Ammon's horn (tissue), 1 donor: ENCODE measurements around the gene CNTNAP2.

Source experiments
- DNase-seq: peaks from one replicate; pipeline ENCODE4 v3.0.0-alpha.2; 2016; ENCODE audit warnings: low spot score

The CNTNAP2 gene

GRCh38 chr7:147485660-147486210 is 1369.1 kb downstream of the CNTNAP2 start:
- no peak for DNase-seq

GRCh38 chr7:147492606-147493005 is 1376.0 kb downstream of the CNTNAP2 start:
- no peak for DNase-seq

DNA sequence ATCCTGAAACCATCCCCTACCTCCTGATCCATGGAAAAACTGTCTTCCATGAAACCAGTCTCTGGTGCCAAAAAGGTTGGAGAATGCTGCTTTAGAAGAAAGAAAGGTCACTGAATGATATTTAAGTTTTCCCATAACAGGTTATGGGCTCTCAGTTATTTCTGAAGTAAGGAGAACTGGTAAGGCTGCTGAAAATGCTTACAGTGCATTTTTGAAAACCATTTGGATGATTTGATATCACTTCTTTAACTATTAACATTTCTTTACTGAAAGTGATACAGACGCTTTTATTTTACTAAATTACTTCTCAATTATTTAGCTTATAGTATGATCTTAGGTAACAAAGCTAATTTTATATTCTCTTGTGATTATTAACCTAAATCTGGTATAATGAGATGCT is 1379.6 kb downstream of the CNTNAP2 start:
- DNase-seq, result no peak

DNA sequence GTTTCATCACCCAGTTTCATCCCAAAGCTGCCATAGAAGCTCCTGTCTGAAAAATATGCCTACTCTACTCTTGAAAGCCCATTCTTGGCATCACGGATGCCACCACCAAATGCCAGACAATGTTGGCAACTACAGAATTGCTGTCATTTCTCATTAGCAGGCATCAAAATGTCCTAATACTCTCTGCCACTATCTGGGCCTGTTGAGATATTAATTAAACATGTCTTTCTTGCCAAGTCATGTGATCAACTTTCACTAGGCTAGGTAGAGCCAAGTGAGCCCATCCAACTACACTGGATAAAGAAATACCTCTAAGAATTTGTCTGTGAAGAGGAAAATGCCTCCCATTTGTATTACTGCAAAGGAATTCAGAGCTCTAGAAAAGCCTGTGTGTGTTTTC is 1380.6 kb downstream of the CNTNAP2 start:
- no peak for DNase-seq

DNA sequence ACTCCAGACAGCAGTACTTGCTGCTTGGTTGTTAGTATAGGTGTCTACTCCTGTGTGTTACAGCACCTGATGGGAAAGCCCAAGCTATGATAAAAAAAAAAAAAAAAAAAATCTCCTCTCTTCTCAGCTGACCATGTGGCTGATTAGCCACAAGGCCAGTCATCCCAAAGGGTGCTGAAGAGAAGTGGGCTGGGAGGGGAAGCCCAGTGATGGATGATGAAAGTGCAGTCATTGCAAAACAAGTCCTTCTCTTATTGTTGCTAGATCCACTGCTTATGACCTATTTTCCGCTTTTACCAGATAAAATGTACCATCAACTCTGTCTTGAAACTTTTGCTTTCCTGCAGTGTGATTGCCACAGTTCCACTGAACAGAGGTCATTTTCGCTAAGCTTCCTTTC is 1381.5 kb downstream of the CNTNAP2 start:
- no peak for DNase-seq

GRCh38 chr7:147509035-147509501 is 1392.5 kb downstream of the CNTNAP2 start:
- DNase-seq, result no peak

DNA sequence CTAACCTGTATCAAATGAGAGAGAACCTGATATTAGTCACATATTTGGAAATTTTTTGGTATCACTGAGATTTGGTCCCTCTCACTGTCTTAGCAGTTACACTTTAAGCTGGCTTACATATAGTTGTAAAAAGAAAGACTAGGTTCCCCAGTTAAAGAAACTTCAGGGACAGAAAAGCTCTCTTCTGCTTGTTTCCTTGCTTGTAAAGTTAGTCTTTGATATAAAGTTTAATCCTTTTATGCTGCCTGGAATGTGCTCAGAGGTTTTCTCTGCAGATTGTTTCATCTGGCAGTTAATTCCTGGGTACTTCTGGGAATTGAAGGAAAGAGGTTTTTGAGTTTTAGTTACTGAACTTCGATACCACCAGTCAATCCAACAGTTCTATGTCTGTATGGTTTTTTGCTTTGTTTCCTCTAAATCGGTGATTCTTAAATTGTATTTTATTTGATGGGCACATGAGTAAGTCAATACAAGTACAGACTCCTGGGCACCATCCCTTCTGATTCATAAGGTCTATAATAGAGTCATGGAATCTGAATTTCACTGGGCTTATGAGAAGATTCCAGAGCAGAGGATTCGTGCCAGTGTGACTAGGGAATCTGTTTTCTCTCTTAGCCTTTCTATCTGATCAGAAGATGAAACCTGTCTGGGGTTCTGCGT is 1393.1 kb downstream of the CNTNAP2 start:
- no peak for DNase-seq

GRCh38 chr7:147510201-147510542 is 1393.6 kb downstream of the CNTNAP2 start:
- no peak for DNase-seq

DNA sequence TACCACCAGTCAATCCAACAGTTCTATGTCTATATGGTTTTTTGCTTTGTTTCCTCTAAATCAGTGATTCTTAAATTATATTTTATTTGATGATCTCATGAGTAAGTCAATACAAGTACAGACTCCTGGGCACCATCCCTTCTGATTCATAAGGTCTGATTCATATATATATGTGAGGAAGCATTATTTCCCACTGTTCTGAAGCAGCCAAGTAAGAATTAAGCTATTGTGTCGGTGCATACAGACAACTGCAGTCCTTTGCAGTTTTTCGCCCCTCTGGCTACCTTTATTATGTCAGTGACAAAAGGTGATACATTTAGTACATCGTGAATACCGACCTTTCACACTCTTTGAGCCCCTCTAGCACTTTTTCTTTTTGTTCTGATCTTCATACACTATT is 1394.3 kb downstream of the CNTNAP2 start:
- DNase-seq, result no peak

GRCh38 chr7:147513451-147513850 is 1396.8 kb downstream of the CNTNAP2 start:
- no peak for DNase-seq

DNA sequence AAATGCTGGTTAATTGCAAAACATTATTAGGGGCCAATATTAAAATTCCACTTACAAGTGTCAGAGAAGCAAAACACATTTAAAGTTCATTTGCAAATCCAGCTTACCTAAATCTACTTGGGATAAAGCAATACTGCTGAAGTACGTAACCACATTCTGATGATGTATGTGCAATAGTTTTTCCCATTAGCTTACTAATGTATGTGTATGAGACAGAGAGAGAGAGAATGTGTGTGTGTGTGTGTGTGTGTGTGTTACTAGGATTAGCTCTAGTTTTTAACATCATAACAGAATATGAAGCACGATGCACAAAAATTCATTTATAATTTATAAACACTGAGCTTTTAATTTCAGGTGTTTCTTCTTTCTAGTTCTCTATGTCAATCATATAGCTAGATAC is 1399.8 kb downstream of the CNTNAP2 start:
- DNase-seq, result no peak

GRCh38 chr7:147519062-147519461 is 1402.5 kb downstream of the CNTNAP2 start:
- DNase-seq, result no peak

GRCh38 chr7:147523056-147523455 is 1406.5 kb downstream of the CNTNAP2 start:
- DNase-seq, result no peak

GRCh38 chr7:147524726-147525250 is 1408.2 kb downstream of the CNTNAP2 start:
- DNase-seq, result peak; percentile 44

DNA sequence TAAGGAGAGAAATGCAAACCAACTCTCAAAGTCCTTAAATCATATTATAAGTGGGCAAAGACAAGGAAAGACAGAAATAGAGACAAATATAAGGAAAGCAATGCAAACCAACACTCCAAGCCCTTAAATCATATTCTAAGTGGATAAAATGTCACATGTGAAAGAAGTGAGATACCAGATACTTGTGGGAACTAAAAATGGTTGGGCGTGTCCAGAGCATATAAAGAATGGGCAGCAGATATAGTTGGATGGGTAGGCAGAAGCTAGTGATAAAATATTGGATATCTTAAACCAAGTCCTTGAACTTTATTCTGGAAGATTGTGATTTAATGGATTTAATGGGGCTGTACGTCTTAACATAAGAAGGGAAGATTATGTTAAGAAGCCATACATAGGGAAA is 1408.7 kb downstream of the CNTNAP2 start:
- DNase-seq, result no peak

DNA sequence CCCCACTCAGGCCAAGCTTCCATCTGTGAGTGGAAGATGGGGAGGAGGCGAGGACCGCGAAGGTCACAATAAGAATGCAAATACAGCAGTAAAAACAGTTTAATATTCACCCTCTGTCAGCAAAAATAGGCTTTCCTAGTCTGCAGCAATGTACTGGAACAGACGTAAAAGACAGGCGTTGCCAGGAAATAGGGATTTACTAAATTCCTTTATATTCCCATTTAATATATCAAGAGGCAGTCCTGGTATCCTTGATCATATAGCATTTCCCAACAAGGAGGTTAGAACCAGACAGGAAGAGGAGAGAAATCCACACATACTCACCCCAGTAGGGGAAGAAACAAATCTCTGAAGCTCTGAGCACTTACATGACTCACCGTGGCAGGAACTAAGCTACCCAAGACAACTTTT is 1419.1 kb downstream of the CNTNAP2 start:
- DNase-seq, result no peak

GRCh38 chr7:147539685-147540084 is 1423.1 kb downstream of the CNTNAP2 start:
- no peak for DNase-seq

GRCh38 chr7:147540743-147541142 is 1424.1 kb downstream of the CNTNAP2 start:
- DNase-seq, result no peak

DNA sequence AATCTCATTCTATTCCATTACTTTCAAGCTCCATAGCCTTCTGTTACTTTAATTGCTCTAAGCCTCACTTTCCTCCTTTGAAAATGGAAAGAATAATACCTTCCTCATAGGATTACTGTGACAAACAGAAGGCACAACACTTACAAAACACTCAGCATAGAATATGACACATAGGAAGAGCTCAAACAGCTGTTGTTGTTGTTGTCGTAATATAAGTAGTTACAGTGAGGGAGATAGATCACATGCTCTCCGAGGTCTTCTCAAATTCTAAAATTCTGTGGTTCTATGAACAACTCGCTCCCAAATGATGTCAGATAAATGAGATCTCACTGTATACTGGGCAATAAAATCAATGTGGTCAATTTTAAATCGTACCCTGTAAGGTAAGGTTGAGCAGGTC is 1424.7 kb downstream of the CNTNAP2 start:
- no peak for DNase-seq

GRCh38 chr7:147547252-147547897 is 1430.8 kb downstream of the CNTNAP2 start:
- peak; percentile 29 for DNase-seq

- no peak for DNase-seq
Measured at GRCh38 chr7:147556317-147556716, 1439.7 kb downstream of the CNTNAP2 start.

DNA sequence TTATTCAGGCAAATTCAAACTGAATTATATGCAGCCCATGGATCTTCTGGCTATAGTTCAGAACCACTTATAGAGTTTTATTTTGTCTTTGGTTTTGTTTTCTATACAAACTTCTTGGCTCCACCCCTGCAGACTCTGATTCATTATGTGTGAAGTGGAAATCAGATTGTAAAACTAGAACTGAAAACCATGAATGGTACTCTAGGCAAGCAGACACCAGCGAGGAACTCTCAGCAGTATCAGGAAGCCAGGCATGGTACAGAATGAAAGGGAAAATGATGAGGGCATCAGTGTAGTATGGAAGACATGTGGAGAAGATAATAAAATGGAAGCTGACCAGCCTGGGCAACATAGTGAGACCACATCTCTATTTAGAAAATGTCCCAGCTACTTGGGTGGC is 1447.1 kb downstream of the CNTNAP2 start:
- DNase-seq, result no peak

- DNase-seq, result no peak
Measured at GRCh38 chr7:147564786-147565476, 1448.3 kb downstream of the CNTNAP2 start.
